ENCODE results near the gene STARD6.
"Not testable (repeated sequence)": the region's sequence is repeated elsewhere in the genome, so short reads cannot be mapped to it uniquely, and the experiment has no call there.

DNA sequence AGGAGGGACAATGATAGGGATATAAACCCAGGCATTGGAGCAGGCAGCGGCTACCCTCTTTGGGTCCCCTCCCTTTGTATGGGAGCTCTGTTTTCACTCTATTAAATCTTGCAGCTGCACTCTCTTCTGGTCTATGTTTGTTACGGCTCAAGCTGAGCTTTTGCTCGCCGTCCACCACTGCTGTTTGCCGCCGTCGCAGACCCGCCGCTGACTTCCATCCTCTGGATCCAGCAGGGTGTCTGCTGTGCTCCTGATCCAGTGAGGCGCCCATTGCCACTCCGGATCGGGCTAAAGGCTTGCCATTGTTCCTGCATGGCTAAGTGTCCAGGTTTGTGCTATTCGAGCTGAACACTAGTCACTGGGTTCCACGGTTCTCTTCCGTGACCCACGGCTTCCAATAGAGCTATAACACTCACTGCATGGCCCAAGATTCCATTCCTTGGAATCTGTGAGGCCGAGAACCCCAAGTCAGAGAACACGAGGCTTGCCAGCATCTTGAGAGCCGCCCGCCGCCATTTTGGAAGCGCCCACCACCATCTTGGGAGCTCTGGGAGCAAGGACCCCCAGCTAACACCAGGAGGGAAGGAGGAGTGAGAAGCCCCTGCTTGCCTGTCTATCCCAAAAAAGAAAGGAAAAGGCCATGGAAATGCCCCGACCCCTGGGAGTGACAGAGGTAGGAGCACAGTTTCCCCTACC is 29.3 kb upstream of the STARD6 start:
- TF ChIP-seq, protein P1, sequence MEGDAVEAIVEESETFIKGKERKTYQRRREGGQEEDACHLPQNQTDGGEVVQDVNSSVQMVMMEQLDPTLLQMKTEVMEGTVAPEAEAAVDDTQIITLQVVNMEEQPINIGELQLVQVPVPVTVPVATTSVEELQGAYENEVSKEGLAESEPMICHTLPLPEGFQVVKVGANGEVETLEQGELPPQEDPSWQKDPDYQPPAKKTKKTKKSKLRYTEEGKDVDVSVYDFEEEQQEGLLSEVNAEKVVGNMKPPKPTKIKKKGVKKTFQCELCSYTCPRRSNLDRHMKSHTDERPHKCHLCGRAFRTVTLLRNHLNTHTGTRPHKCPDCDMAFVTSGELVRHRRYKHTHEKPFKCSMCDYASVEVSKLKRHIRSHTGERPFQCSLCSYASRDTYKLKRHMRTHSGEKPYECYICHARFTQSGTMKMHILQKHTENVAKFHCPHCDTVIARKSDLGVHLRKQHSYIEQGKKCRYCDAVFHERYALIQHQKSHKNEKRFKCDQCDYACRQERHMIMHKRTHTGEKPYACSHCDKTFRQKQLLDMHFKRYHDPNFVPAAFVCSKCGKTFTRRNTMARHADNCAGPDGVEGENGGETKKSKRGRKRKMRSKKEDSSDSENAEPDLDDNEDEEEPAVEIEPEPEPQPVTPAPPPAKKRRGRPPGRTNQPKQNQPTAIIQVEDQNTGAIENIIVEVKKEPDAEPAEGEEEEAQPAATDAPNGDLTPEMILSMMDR (optimal IDR thresholded peaks at IDR 0.05 in 1 of 3, IDR thresholded peaks at IDR 0.05 in 1 of 3, conservative IDR thresholded peaks at IDR 0.05 in 1 of 3; ENCODE audit: extremely low read depth in 1 of 3, insufficient read depth in 2 of 3, low read length in 3 of 3) = not testable (repeated sequence)
- not testable (repeated sequence) for TF ChIP-seq EZH2 (IDR thresholded peaks at IDR 0.05; ENCODE audit: low read length)

All from keratinocyte (primary cell).